HCT116 (cell line): ENCODE measurements around the gene SAMSN1. TPM values are rescaled to one million over a fixed set of nuclear protein-coding genes. Genes with fewer than 3 reads are reported as not detected.

ENCODE experiments used
- ATAC-seq: fragments of 200-7000 bp; cut with Tn5 transposase; 2 replicates; pipeline ENCODE4 v1.9.1; 2020; ENCODE audit warnings: mild to moderate bottlenecking, moderate library complexity
- BruUV-seq: library from RNA; stranded (reverse); fragments of 400-500 nt; replicated peaks from 2 replicates; lab custom pipeline; 2021; lab: Mats Ljungman, UMichigan
- CTCF ChIA-PET: fragments of 300-600 bp; sonication (Branson Sonifier 250); formaldehyde crosslinking; loops from one replicate; lab custom pipeline; 2021; ENCODE audit warnings: antibody characterized with exemption; lab: Charles Lee
- POLR2A ChIA-PET: fragments of 300-600, 350-600 bp; sonication (Branson Sonifier 250); formaldehyde crosslinking; loops from one replicate; lab custom pipeline; 2021; ENCODE audit warnings: antibody characterized with exemption; lab: Charles Lee
- RAD21 ChIA-PET, 2 experiments: fragments of 300-600 bp; sonication (Branson Sonifier 250); formaldehyde crosslinking; loops; one replicate each; lab custom pipeline; 2023; ENCODE audit warnings: low total read pairs in 2 of 2; ENCODE audit not compliant: uncharacterized antibody in 2 of 2, unreplicated experiment in 2 of 2, low non-redundant PET in 1 of 2; lab: Charles Lee
- DNase-seq: peaks from one replicate; pipeline ENCODE4 v3.0.0-alpha.2; 2010; ENCODE audit warnings: low read depth, low spot score
- H2AFZ ChIP-seq: fragments of 200-600 bp; shearing (Covaris generic), sonication (generic); 2 replicates; pipeline ENCODE4 v1.6.1; 2017; ENCODE audit warnings: low read depth, mixed run types, mixed read lengths, antibody characterized with exemption, low read length; ENCODE audit not compliant: poor library complexity, severe bottlenecking
- H3K27ac ChIP-seq: 2 replicates; pipeline ENCODE4 v1.5.1; 2012; ENCODE audit warnings: low read depth, low read length
- H3K27me3 ChIP-seq: fragments of 200-600 bp; sonication (generic); 2 replicates; pipeline ENCODE4 v1.6.1; 2016; ENCODE audit warnings: mixed run types, low read length, mixed read lengths; ENCODE audit not compliant: insufficient read depth
- H3K36me3 ChIP-seq, 2 experiments: fragments of 200-500 bp in 1 of 2; fragments of 200-600 bp in 1 of 2; sonication (Bioruptor generic) in 1 of 2; sonication (generic) in 1 of 2; 2 replicates each; pipeline versions ENCODE4 v1.5.1 to v1.6.1; 2014 to 2016; ENCODE audit warnings: low read length in 2 of 2, inconsistent platforms in 1 of 2, mixed read lengths in 1 of 2, mixed run types in 1 of 2; ENCODE audit not compliant: insufficient read depth in 2 of 2, control insufficient read depth in 1 of 2
- H3K4me1 ChIP-seq, 2 experiments: fragments of 200-600 bp in 1 of 2; sonication (generic) in 1 of 2; 2 replicates each; pipeline versions ENCODE4 v1.5.1 to v1.6.1; 2012 to 2017; ENCODE audit warnings: low read length in 2 of 2, inconsistent platforms in 1 of 2, mild to moderate bottlenecking in 1 of 2, mixed read lengths in 1 of 2, mixed run types in 1 of 2, moderate library complexity in 1 of 2; ENCODE audit not compliant: insufficient read depth in 2 of 2, control insufficient read depth in 1 of 2
- H3K4me2 ChIP-seq: fragments of 200-600 bp; sonication (generic); 2 replicates; pipeline ENCODE4 v1.6.1; 2017; ENCODE audit warnings: mixed run types, low read length, mixed read lengths
- H3K4me3 ChIP-seq, 2 experiments: fragments of 200-600 bp in 1 of 2; sonication (generic) in 1 of 2; replicated peaks in 1 of 2; 2 replicates each; pipeline ENCODE4 v1.5.1; 2011 to 2016; ENCODE audit warnings: low read length in 2 of 2, control low read depth in 1 of 2, low read depth in 1 of 2, mild to moderate bottlenecking in 1 of 2, mixed read lengths in 1 of 2, mixed run types in 1 of 2
- H3K79me2 ChIP-seq: fragments of 200-600 bp; sonication (generic); 2 replicates; pipeline ENCODE4 v1.6.1; 2017; ENCODE audit warnings: mild to moderate bottlenecking, mixed run types, low read length, moderate library complexity, mixed read lengths; ENCODE audit not compliant: insufficient read depth
- H3K9ac ChIP-seq: fragments of 200-600 bp; sonication (generic); 2 replicates; pipeline ENCODE4 v1.6.1; 2016; ENCODE audit warnings: low read length, mixed read lengths
- H3K9me2 ChIP-seq: fragments of 200-600 bp; sonication (generic), shearing (Covaris generic); 2 replicates; pipeline ENCODE4 v1.6.1; 2017; ENCODE audit warnings: mixed run types, mild to moderate bottlenecking, moderate library complexity; ENCODE audit not compliant: insufficient read depth
- H3K9me3 ChIP-seq, 2 experiments: fragments of 200-500 bp in 1 of 2; fragments of 200-600 bp in 1 of 2; sonication (Bioruptor generic) in 1 of 2; sonication (generic) in 1 of 2; 2 replicates each; pipeline ENCODE4 v1.6.1; 2014 to 2017; ENCODE audit warnings: low read length in 2 of 2, mixed read lengths in 2 of 2, inconsistent platforms in 1 of 2, low read depth in 1 of 2, mild to moderate bottlenecking in 1 of 2, mixed run types in 1 of 2, moderate library complexity in 1 of 2; ENCODE audit not compliant: control insufficient read depth in 1 of 2, insufficient read depth in 1 of 2
- H4K20me1 ChIP-seq: fragments of 200-600 bp; sonication (generic), shearing (Covaris generic); 2 replicates; pipeline ENCODE4 v1.6.1; 2017; ENCODE audit warnings: mixed run types, mild to moderate bottlenecking, moderate library complexity; ENCODE audit not compliant: insufficient read depth
- EGR1 ChIP-seq: IDR thresholded peaks from 2 replicates; pipeline ENCODE4 v1.6.1; 2012; ENCODE audit warnings: low read depth
- ELF1 ChIP-seq: IDR thresholded peaks from 2 replicates; pipeline ENCODE4 v1.6.1; 2012; ENCODE audit warnings: low read depth, borderline replicate concordance
- EZH2 ChIP-seq: fragments of 200-600 bp; sonication (generic); IDR thresholded peaks from 2 replicates; pipeline ENCODE4 v1.6.1; 2017; ENCODE audit warnings: antibody characterized with exemption, mixed run types
- POLR2A ChIP-seq: IDR thresholded peaks from 2 replicates; pipeline ENCODE4 v1.7.0; 2011; ENCODE audit warnings: borderline replicate concordance; ENCODE audit not compliant: insufficient read depth, insufficient read length; ENCODE audit errors: extremely low read depth
- POLR2AphosphoS5 ChIP-seq: IDR thresholded peaks from 2 replicates; pipeline ENCODE4 v1.6.1; 2011; ENCODE audit warnings: mild to moderate bottlenecking, low read depth, low read length, moderate library complexity
- RAD21 ChIP-seq: IDR thresholded peaks from 2 replicates; pipeline ENCODE4 v1.6.1; 2012; ENCODE audit warnings: low read depth, mild to moderate bottlenecking
- SIN3A ChIP-seq: IDR thresholded peaks from 2 replicates; pipeline ENCODE4 v1.6.1; 2012; ENCODE audit warnings: low read depth
- TCF7L2 ChIP-seq: IDR thresholded peaks from 2 replicates; pipeline ENCODE4 v1.7.0; 2011; ENCODE audit warnings: borderline replicate concordance, inconsistent platforms; ENCODE audit not compliant: insufficient read depth, insufficient read length; ENCODE audit errors: extremely low read depth
- intact Hi-C: fragments of 100-400 bp; cut with micrococcal nuclease; formaldehyde crosslinking; loops from 2 replicates; pipeline ENCODE4 v1.10.0; 2022
- total RNA-seq: library from RNA; stranded (reverse); gene quantifications from one replicate; pipeline ENCODE4 v1.2.1, GENCODE V29; 2021; ENCODE audit not compliant: unreplicated experiment
- TF ChIP-seq, protein P1 (sequence below), 3 experiments: fragments of 200-600 bp in 1 of 3; sonication (generic) in 1 of 3; IDR thresholded peaks in 2 of 3; conservative IDR thresholded peaks in 1 of 3; 2 replicates each; pipeline ENCODE4 v1.5.1; 2012 to 2017; ENCODE audit warnings: low read depth in 2 of 3, low read length in 2 of 3, antibody characterized with exemption in 1 of 3, borderline replicate concordance in 1 of 3, control low read depth in 1 of 3, mild to moderate bottlenecking in 1 of 3, mixed read lengths in 1 of 3, mixed run types in 1 of 3, moderate library complexity in 1 of 3; ENCODE audit not compliant: insufficient read depth in 1 of 3
- TF ChIP-seq, protein P2 (sequence below): IDR thresholded peaks from 2 replicates; pipeline ENCODE4 v1.6.1; 2012

The SAMSN1 gene
- total RNA-seq, 1 experiment from 2014 or later = 0.57 TPM

DNA sequence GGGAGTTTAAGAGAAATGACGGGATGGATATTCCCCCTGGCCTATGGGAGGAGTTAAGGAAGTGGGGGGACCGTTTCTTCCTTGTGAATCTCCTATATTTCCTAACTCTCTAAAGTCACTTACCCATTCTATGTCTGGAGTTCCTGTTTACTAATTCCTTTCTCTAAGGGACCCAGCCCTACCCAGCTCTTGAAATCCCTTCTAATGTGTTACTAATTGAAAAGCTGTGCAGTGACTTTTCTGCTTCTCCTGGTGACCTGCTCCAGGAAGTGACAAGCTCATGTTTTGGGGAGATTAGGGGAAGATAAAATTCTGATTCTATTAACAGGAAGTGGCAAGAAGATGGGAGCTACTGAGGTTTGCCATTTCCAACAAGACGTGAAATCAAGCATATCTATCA, 4.0 kb upstream of the SAMSN1 start:
- no peaks in the 10 kb centered on the region for H3K36me3 ChIP-seq
- RAD21 ChIA-PET = no interaction called here
- no peak overlapping the region for H3K4me2 ChIP-seq
- intact Hi-C loops = no loop called here
- H3K9ac ChIP-seq = no peak overlapping the region
- CTCF ChIA-PET = no interaction called here
- H3K27me3 ChIP-seq = no peaks in the 10 kb centered on the region
- H2AFZ ChIP-seq = no peak overlapping the region
- H3K4me1 ChIP-seq = peaks cover 0 to 6% of the 10 kb centered on the region in 2 experiments; a peak in 1 of 4 replicates
- DNase-seq (no peak), ATAC-seq (no peak)
- TF ChIP-seq, protein P1, sequence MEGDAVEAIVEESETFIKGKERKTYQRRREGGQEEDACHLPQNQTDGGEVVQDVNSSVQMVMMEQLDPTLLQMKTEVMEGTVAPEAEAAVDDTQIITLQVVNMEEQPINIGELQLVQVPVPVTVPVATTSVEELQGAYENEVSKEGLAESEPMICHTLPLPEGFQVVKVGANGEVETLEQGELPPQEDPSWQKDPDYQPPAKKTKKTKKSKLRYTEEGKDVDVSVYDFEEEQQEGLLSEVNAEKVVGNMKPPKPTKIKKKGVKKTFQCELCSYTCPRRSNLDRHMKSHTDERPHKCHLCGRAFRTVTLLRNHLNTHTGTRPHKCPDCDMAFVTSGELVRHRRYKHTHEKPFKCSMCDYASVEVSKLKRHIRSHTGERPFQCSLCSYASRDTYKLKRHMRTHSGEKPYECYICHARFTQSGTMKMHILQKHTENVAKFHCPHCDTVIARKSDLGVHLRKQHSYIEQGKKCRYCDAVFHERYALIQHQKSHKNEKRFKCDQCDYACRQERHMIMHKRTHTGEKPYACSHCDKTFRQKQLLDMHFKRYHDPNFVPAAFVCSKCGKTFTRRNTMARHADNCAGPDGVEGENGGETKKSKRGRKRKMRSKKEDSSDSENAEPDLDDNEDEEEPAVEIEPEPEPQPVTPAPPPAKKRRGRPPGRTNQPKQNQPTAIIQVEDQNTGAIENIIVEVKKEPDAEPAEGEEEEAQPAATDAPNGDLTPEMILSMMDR (IDR thresholded peaks at IDR 0.05 in 2 of 3, conservative IDR thresholded peaks at IDR 0.05 in 1 of 3; ENCODE audit: borderline replicate concordance in 1 of 3, insufficient read depth in 1 of 3, low read depth in 2 of 3, low read length in 2 of 3) = no peak
- TF ChIP-seq RAD21 (no peak), SIN3A (no peak), ELF1 (no peak), EGR1 (no peak), POLR2AphosphoS5 (no peak), POLR2A (no peak), EZH2 (no peak), TCF7L2 (no peak)
- TF ChIP-seq, protein P2, sequence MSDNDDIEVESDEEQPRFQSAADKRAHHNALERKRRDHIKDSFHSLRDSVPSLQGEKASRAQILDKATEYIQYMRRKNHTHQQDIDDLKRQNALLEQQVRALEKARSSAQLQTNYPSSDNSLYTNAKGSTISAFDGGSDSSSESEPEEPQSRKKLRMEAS = no peak
- no TSS peak for BruUV-seq
- no peaks in the 10 kb centered on the region for H3K9me3 ChIP-seq
- H3K79me2 ChIP-seq = no peaks in the 10 kb centered on the region
- no peak overlapping the region for H3K27ac ChIP-seq
- POLR2A ChIA-PET = no interaction called here
- no peak overlapping the region for H3K4me3 ChIP-seq
- H4K20me1 ChIP-seq = no peaks in the 10 kb centered on the region
- no peaks in the 10 kb centered on the region for H3K9me2 ChIP-seq
